SJCRH30 (cell line): ENCODE measurements around the gene ANKRD60. TPM values are rescaled to one million over a fixed set of nuclear protein-coding genes. Genes with fewer than 3 reads are reported as not detected.

Source experiments
- DNase-seq, 2 experiments: peaks; one replicate each; pipeline ENCODE4 v3.0.0-alpha.2; 2015 to 2020
- H3K27ac ChIP-seq: fragments of 250-450 bp; sonication (Bioruptor Pico); 2 replicates; pipeline ENCODE4 v1.5.1; 2020; ENCODE audit warnings: mild to moderate bottlenecking, moderate library complexity
- H3K27me3 ChIP-seq: fragments of 250-450 bp; sonication (Bioruptor Pico); 2 replicates; pipeline ENCODE4 v1.5.1; 2020; ENCODE audit warnings: mild to moderate bottlenecking, moderate library complexity
- H3K36me3 ChIP-seq: fragments of 250-450 bp; sonication (Bioruptor Pico); 2 replicates; pipeline ENCODE4 v1.5.1; 2020; ENCODE audit warnings: mild to moderate bottlenecking, moderate library complexity
- H3K4me1 ChIP-seq: fragments of 250-450 bp; sonication (Bioruptor Pico); 2 replicates; pipeline ENCODE4 v1.5.1; 2020; ENCODE audit warnings: mild to moderate bottlenecking, moderate library complexity
- H3K4me3 ChIP-seq: fragments of 250-450 bp; sonication (Bioruptor Pico); 2 replicates; pipeline ENCODE4 v1.5.1; 2020; ENCODE audit warnings: mild to moderate bottlenecking, moderate library complexity
- H3K9me3 ChIP-seq: fragments of 250-450 bp; sonication (Bioruptor Pico); replicated peaks from 2 replicates; pipeline ENCODE4 v1.5.1; 2020; ENCODE audit warnings: mild to moderate bottlenecking, moderate library complexity
- total RNA-seq: library from RNA; depleted of rRNA; stranded (reverse); fragments of >200 nt; shearing (Covaris generic); gene quantifications from 2 replicates; pipeline ENCODE4 v1.2.3, GENCODE V29; 2014; rRNA removed

Gene ANKRD60
- total RNA-seq, 1 experiment from 2014 or later: not detected

GRCh38 chr20:58177799-58178198, 50.7 kb downstream of the ANKRD60 start:
- peaks cover 24% of the 10 kb centered on the region; the same call in 1 of the 2 replicates for H3K4me1 ChIP-seq
- H3K27me3 ChIP-seq: no peaks in the 10 kb centered on the region
- H3K9me3 ChIP-seq: no peaks in the 10 kb centered on the region
- H3K27ac ChIP-seq: no peak overlapping the region
- no peak overlapping the region for H3K4me3 ChIP-seq
- H3K36me3 ChIP-seq: no peaks in the 10 kb centered on the region
- no peak for DNase-seq

DNA sequence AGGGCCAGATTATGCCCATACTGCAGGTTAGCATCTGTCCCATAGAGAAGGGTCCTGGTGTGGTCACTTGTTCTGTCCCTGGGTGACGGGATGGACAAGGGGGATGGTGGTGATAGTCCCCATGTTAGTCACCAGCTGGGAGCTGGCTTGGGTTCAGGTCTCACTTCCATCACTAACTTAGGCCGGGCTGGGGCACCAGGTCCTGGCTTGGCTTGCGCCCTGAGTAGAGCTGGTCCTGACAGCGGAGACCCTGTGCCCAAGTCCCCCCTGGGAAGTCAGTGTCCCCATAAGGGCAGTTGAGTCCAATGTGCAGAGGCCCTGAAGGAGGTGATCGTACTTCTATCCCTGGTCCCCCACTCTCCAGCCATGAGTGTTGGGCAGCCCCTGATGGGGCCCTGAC, 52.6 kb downstream of the ANKRD60 start:
- H3K9me3 ChIP-seq: no peaks in the 10 kb centered on the region
- peaks cover 24% of the 10 kb centered on the region; the same call in 1 of the 2 replicates for H3K4me1 ChIP-seq

GRCh38 chr20:58175425-58175824, 53.0 kb downstream of the ANKRD60 start:
- no peaks in the 10 kb centered on the region for H3K9me3 ChIP-seq
- no peaks in the 10 kb centered on the region for H3K27me3 ChIP-seq
- H3K27ac ChIP-seq: peak overlapping the region; percentile 69; the same call in 1 of the 2 replicates
- H3K36me3 ChIP-seq: no peaks in the 10 kb centered on the region
- H3K4me1 ChIP-seq: peaks cover 24% of the 10 kb centered on the region; the same call in 1 of the 2 replicates
- peak overlapping the region; percentile 50 for H3K4me3 ChIP-seq
- DNase-seq: no peak

More for the DNA sequence above, 52.6 kb downstream of the ANKRD60 start:
- DNase-seq: no peak
- Histone ChIP-seq H3K36me3 (no peaks in the 10 kb centered on the region), H3K4me3 (no peak overlapping the region), H3K27me3 (no peaks in the 10 kb centered on the region), H3K27ac (no peak overlapping the region)

DNA sequence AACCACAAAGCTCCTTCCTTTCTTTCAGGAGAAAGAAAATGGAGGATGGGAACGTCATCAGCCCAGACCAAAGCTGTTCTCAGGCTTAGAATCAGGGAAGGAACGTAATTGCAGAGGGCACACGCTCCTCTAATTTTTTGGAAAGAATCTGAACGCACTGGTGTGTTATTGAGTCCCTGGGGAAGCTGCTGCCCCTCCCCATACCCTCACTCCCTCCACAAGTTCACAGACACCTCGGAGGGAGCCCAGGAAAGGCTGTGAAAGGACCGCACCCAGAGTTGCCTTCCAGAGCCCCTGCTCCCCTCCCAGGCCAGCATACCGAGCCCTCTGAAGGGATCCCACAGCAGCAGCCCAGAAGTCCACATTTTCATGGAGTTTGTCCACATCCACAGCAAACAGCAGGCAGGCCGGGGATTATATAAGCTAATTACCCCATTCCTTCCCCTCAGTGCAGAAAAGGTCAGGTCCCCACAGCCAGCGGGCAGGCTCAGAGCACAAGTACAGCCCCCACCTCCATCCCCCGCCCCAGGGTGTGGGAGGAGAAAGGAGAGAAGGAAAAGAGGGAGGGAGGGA, 53.7 kb downstream of the ANKRD60 start:
- peaks cover 23% of the 10 kb centered on the region; the same call in 1 of the 2 replicates for H3K4me1 ChIP-seq
- no peaks in the 10 kb centered on the region for H3K27me3 ChIP-seq
- H3K9me3 ChIP-seq: no peaks in the 10 kb centered on the region
- DNase-seq: peak; percentile 81 to 85
- H3K27ac ChIP-seq: peak overlapping the region; percentile 69
- no peaks in the 10 kb centered on the region for H3K36me3 ChIP-seq
- peak overlapping the region; percentile 50 for H3K4me3 ChIP-seq

- Histone ChIP-seq H3K9me3 (no peaks in the 10 kb centered on the region), H3K27me3 (no peaks in the 10 kb centered on the region), H3K27ac (peak overlapping the region; percentile 69), H3K4me3 (peak overlapping the region; percentile 50), H3K36me3 (no peaks in the 10 kb centered on the region), H3K4me1 (peaks cover 23% of the 10 kb centered on the region; the same call in 1 of the 2 replicates)
- DNase-seq: peak in 1 of 2 experiments; percentile 59
These were observed 54.3 kb downstream of the ANKRD60 start for GRCh38 chr20:58173930-58174707.

GRCh38 chr20:58173091-58173490, 55.4 kb downstream of the ANKRD60 start:
- Histone ChIP-seq H3K36me3 (no peaks in the 10 kb centered on the region), H3K27me3 (no peaks in the 10 kb centered on the region), H3K9me3 (no peaks in the 10 kb centered on the region), H3K4me1 (peaks cover 20% of the 10 kb centered on the region; the same call in 1 of the 2 replicates), H3K4me3 (no peak overlapping the region), H3K27ac (no peak overlapping the region)
- no peak for DNase-seq

DNA sequence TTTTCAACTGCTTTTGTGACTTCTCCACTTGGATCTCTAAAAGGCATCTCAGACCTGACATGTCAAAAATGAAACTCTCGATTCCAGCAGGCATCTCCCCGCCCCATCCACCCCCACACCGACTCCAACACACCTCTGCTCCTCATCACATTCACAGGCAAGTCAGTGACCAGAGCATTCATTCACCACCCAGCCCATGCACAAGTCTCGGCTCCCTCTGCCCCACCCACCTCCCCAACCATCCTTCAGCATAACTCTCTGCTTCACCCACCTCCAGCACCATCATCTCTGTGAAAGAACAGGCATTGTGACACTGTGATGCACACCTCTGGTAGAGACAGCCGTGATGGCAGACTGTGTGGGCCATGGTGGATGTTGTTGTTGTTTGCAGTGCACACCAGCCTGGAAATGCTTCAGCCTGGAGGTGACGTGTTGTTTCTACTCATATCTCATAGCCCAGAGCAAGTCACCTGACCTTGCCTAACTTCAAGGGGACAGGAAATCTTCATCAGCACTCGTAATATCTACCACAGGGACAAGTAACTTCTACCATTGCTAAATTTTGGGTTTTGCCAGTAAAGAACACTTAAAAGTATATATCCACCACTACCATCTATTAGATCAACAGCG, 56.5 kb downstream of the ANKRD60 start:
- Histone ChIP-seq H3K27ac (no peak overlapping the region), H3K9me3 (no peaks in the 10 kb centered on the region), H3K4me3 (no peak overlapping the region), H3K27me3 (no peaks in the 10 kb centered on the region), H3K4me1 (peaks cover 12% of the 10 kb centered on the region; the same call in 1 of the 2 replicates), H3K36me3 (no peaks in the 10 kb centered on the region)
- no peak for DNase-seq

- H3K4me1 ChIP-seq: peaks cover 7% of the 10 kb centered on the region; the same call in 1 of the 2 replicates
- peaks cover 5% of the 10 kb centered on the region; the same call in 1 of the 2 replicates for H3K9me3 ChIP-seq
- H3K4me3 ChIP-seq: no peak overlapping the region
- no peaks in the 10 kb centered on the region for H3K36me3 ChIP-seq
- H3K27ac ChIP-seq: no peak overlapping the region
- H3K27me3 ChIP-seq: no peaks in the 10 kb centered on the region
- peak; percentile 61 to 64 for DNase-seq
These were observed 59.0 kb downstream of the ANKRD60 start for GRCh38 chr20:58169450-58169849.

DNA sequence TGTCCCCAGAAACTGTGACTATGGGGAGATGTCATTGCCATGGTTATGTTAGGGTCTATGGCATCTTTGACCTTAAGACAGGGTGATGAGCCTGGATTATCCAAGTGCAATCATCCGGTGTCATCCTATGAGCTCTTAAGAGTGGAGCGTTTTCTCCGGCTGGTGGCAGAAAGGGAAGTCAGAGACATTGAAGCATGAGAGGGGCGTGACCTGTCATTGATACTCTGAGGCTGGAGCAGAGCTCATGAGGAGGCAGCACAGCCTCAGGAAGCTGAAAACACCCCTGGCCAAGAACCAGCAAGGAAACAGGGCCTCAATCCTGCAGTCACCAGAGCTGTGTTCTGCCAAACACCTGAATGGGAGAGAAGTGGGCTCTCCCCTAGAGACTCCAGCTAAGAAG, 59.6 kb downstream of the ANKRD60 start:
- Histone ChIP-seq H3K27me3 (no peaks in the 10 kb centered on the region), H3K9me3 (peaks cover 5% of the 10 kb centered on the region; the same call in 1 of the 2 replicates), H3K27ac (no peak overlapping the region), H3K36me3 (no peaks in the 10 kb centered on the region), H3K4me3 (no peak overlapping the region), H3K4me1 (peaks cover 5% of the 10 kb centered on the region; the same call in 1 of the 2 replicates)
- no peak for DNase-seq

GRCh38 chr20:58167759-58168158, 60.7 kb downstream of the ANKRD60 start:
- Histone ChIP-seq H3K36me3 (no peaks in the 10 kb centered on the region), H3K4me1 (peaks cover 5% of the 10 kb centered on the region; the same call in 1 of the 2 replicates), H3K9me3 (peaks cover 5% of the 10 kb centered on the region; the same call in 1 of the 2 replicates), H3K27me3 (no peaks in the 10 kb centered on the region), H3K27ac (no peak overlapping the region), H3K4me3 (no peak overlapping the region)
- DNase-seq: no peak

Other genes starting within 250 kb of the ANKRD60 start
- gene RAB22A, start 81.1 kb upstream of the ANKRD60 start, total RNA-seq: 23.5 and 25.4 TPM in 2 replicates
- gene VAPB, start 160.6 kb upstream of the ANKRD60 start, total RNA-seq: 44.1 and 51.0 TPM in 2 replicates